PC-9 (cell line): ENCODE measurements around the gene ARFGAP3.

Experiments
- EZH2 ChIP-seq: fragments of 200-600 bp; sonication (generic); IDR thresholded peaks from 2 replicates; pipeline ENCODE4 v1.8.0; 2017; ENCODE audit warnings: antibody characterized with exemption, low read depth
- TF ChIP-seq, protein P1 (sequence below): fragments of 200-600 bp; sonication (generic); conservative IDR thresholded peaks from 2 replicates; pipeline ENCODE4 v1.6.1; 2017; ENCODE audit warnings: mixed run types, antibody characterized with exemption, mild to moderate bottlenecking, moderate library complexity

DNA sequence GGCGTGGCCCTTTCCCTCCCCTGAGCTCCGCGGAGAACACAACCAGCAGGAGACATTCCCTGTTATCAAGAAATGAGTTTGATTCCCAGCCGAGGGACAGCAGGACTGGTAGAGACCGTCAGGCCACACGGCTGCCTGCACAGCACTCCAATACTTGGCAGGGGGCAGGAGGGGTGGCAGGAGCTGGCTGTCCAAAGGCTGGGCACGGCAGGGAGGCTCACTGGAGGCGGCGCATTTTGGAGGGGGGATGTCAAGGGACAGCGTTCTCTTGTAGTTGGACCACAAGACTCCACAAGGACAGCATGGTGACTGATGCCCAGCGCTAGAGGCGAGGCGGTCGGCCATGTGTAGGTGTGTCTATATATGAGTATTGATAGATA lies 69.7 kb downstream of the ARFGAP3 start:
- TF ChIP-seq EZH2 = no peak
- TF ChIP-seq, protein P1, sequence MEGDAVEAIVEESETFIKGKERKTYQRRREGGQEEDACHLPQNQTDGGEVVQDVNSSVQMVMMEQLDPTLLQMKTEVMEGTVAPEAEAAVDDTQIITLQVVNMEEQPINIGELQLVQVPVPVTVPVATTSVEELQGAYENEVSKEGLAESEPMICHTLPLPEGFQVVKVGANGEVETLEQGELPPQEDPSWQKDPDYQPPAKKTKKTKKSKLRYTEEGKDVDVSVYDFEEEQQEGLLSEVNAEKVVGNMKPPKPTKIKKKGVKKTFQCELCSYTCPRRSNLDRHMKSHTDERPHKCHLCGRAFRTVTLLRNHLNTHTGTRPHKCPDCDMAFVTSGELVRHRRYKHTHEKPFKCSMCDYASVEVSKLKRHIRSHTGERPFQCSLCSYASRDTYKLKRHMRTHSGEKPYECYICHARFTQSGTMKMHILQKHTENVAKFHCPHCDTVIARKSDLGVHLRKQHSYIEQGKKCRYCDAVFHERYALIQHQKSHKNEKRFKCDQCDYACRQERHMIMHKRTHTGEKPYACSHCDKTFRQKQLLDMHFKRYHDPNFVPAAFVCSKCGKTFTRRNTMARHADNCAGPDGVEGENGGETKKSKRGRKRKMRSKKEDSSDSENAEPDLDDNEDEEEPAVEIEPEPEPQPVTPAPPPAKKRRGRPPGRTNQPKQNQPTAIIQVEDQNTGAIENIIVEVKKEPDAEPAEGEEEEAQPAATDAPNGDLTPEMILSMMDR = no peak
